H9 (cell line): ENCODE results near the gene ANKRD39. TPM values are rescaled to one million over a fixed set of nuclear protein-coding genes. Genes with fewer than 3 reads are reported as not detected.

ENCODE experiments used
- DNase-seq: peaks from one replicate; pipeline ENCODE4 v3.0.0-alpha.2; 2017
- H2AFZ ChIP-seq: one replicate; pipeline ENCODE4 v1.6.1; 2013; ENCODE audit warnings: mild to moderate bottlenecking, low read length, control low read depth, moderate library complexity
- H2AK5ac ChIP-seq: 2 replicates; pipeline ENCODE4 v1.6.1; 2013; ENCODE audit warnings: low read length, control low read depth, mixed read lengths; ENCODE audit not compliant: insufficient read length
- H2BK120ac ChIP-seq: one replicate; pipeline ENCODE4 v1.6.1; 2013; ENCODE audit warnings: low read depth, mild to moderate bottlenecking, low read length, control low read depth, inconsistent platforms; ENCODE audit not compliant: poor library complexity, severe bottlenecking
- H2BK12ac ChIP-seq: 2 replicates; pipeline ENCODE4 v1.6.1; 2013; ENCODE audit warnings: low read length, control low read depth, mixed read lengths, low read depth; ENCODE audit not compliant: insufficient read length
- H2BK15ac ChIP-seq: 2 replicates; pipeline ENCODE4 v1.6.1; 2013; ENCODE audit warnings: low read depth, low read length, control low read depth
- H2BK20ac ChIP-seq: one replicate; pipeline ENCODE4 v1.6.1; 2013; ENCODE audit warnings: low read depth, mild to moderate bottlenecking, low read length, control low read depth, inconsistent platforms; ENCODE audit not compliant: poor library complexity, severe bottlenecking
- H2BK5ac ChIP-seq: 2 replicates; pipeline ENCODE4 v1.6.1; 2013; ENCODE audit warnings: low read length, control low read depth, mixed read lengths; ENCODE audit not compliant: insufficient read length
- H3K14ac ChIP-seq: 2 replicates; pipeline ENCODE4 v1.6.1; 2013; ENCODE audit warnings: low read length, control low read depth; ENCODE audit not compliant: insufficient read depth
- H3K18ac ChIP-seq: 2 replicates; pipeline ENCODE4 v1.6.1; 2013; ENCODE audit warnings: low read depth, mild to moderate bottlenecking, mixed read lengths, low read length, control low read depth; ENCODE audit not compliant: insufficient read length
- H3K23ac ChIP-seq: 2 replicates; pipeline ENCODE4 v1.6.1; 2013; ENCODE audit warnings: low read length, control low read depth, mixed read lengths, low read depth; ENCODE audit not compliant: insufficient read length
- H3K23me2 ChIP-seq: 2 replicates; pipeline ENCODE4 v1.6.1; 2013; ENCODE audit warnings: low read depth, mild to moderate bottlenecking, mixed read lengths, low read length, control low read depth; ENCODE audit not compliant: insufficient read length, poor library complexity, severe bottlenecking
- H3K27ac ChIP-seq: 2 replicates; pipeline ENCODE4 v1.5.1; 2013; ENCODE audit warnings: low read length, control low read depth, mixed read lengths, low read depth; ENCODE audit not compliant: insufficient read length
- H3K27me3 ChIP-seq: 2 replicates; pipeline ENCODE4 v1.6.1; 2013; ENCODE audit warnings: low read length, control low read depth, inconsistent platforms; ENCODE audit not compliant: insufficient read depth
- H3K4ac ChIP-seq: 2 replicates; pipeline ENCODE4 v1.6.1; 2013; ENCODE audit warnings: low read depth, mild to moderate bottlenecking, control low read depth, inconsistent platforms, low read length, moderate library complexity
- H3K4me1 ChIP-seq: 2 replicates; pipeline ENCODE4 v1.6.1; 2013; ENCODE audit warnings: low read length, control low read depth, inconsistent platforms; ENCODE audit not compliant: insufficient read depth
- H3K4me2 ChIP-seq: 2 replicates; pipeline ENCODE4 v1.6.1; 2013; ENCODE audit warnings: low read length, control low read depth, mixed read lengths; ENCODE audit not compliant: insufficient read length, insufficient read depth
- H3K56ac ChIP-seq: 2 replicates; pipeline ENCODE4 v1.6.1; 2013; ENCODE audit warnings: low read depth, mild to moderate bottlenecking, mixed read lengths, low read length, control low read depth; ENCODE audit not compliant: insufficient read length
- H3K79me1 ChIP-seq: 2 replicates; pipeline ENCODE4 v1.6.1; 2013; ENCODE audit warnings: low read depth, mild to moderate bottlenecking, moderate library complexity, low read length, control low read depth, inconsistent platforms; ENCODE audit not compliant: insufficient read depth, poor library complexity, severe bottlenecking
- H3K79me2 ChIP-seq: 2 replicates; pipeline ENCODE4 v1.6.1; 2013; ENCODE audit warnings: low read length, control low read depth, inconsistent platforms; ENCODE audit not compliant: insufficient read depth
- H3K9ac ChIP-seq: 2 replicates; pipeline ENCODE4 v1.6.1; 2013; ENCODE audit warnings: low read length, control low read depth, mixed read lengths; ENCODE audit not compliant: insufficient read length; ENCODE audit errors: extremely low read depth
- H3K9me3 ChIP-seq: one replicate; pipeline ENCODE4 v1.6.1; 2013; ENCODE audit warnings: low read depth, low read length, inconsistent platforms; ENCODE audit not compliant: control insufficient read depth
- H3T11ph ChIP-seq: one replicate; pipeline ENCODE4 v1.6.1; 2013; ENCODE audit warnings: mild to moderate bottlenecking, low read length, control low read depth, inconsistent platforms
- H4K20me1 ChIP-seq: one replicate; pipeline ENCODE4 v1.6.1; 2013; ENCODE audit not compliant: control insufficient read depth, insufficient read length, insufficient read depth
- H4K5ac ChIP-seq: 2 replicates; pipeline ENCODE4 v1.6.1; 2013; ENCODE audit warnings: low read depth, mild to moderate bottlenecking, mixed read lengths, low read length, control low read depth; ENCODE audit not compliant: insufficient read length
- H4K8ac ChIP-seq: replicated peaks from 2 replicates; pipeline ENCODE4 v1.6.1; 2013; ENCODE audit warnings: low read length, control low read depth, mixed read lengths, low read depth; ENCODE audit not compliant: insufficient read length
- H4K91ac ChIP-seq: 2 replicates; pipeline ENCODE4 v1.6.1; 2013; ENCODE audit warnings: low read depth, mild to moderate bottlenecking, moderate library complexity, mixed read lengths, low read length, control low read depth; ENCODE audit not compliant: insufficient read length
- H3K27ac Mint-ChIP-seq, 3 experiments: 2 replicates in 2 of 3; 3 replicates in 1 of 3; pipeline ENCODE4 v1.8.0; 2020 to 2021; ENCODE audit warnings: mixed read lengths in 3 of 3, mild to moderate bottlenecking in 1 of 3, moderate library complexity in 1 of 3
- H3K27me3 Mint-ChIP-seq: 2 replicates; pipeline ENCODE4 v1.8.0; 2021; ENCODE audit warnings: low read depth, mild to moderate bottlenecking, moderate library complexity, mixed read lengths
- H3K36me3 Mint-ChIP-seq, 3 experiments: 2 replicates in 2 of 3; 3 replicates in 1 of 3; pipeline ENCODE4 v1.8.0; 2020 to 2021; ENCODE audit warnings: low read depth in 3 of 3, mixed read lengths in 3 of 3; ENCODE audit not compliant: insufficient read depth in 1 of 3
- H3K4me1 Mint-ChIP-seq, 2 experiments: 2 replicates each; pipeline ENCODE4 v1.8.0; 2020; ENCODE audit warnings: mixed read lengths in 2 of 2
- H3K4me3 Mint-ChIP-seq, 2 experiments: 2 replicates in 1 of 2; 3 replicates in 1 of 2; pipeline ENCODE4 v1.8.0; 2020 to 2021; ENCODE audit warnings: mild to moderate bottlenecking in 2 of 2, mixed read lengths in 2 of 2, moderate library complexity in 1 of 2
- H3K9me3 Mint-ChIP-seq, 2 experiments: 2 replicates in 1 of 2; 3 replicates in 1 of 2; pipeline ENCODE4 v1.8.0; 2020; ENCODE audit warnings: mild to moderate bottlenecking in 2 of 2, mixed read lengths in 2 of 2, moderate library complexity in 1 of 2
- CTCF ChIP-seq: fragments of 200-600 bp; sonication (generic); conservative IDR thresholded peaks from 3 replicates; pipeline ENCODE4 v1.8.0; 2021; ENCODE audit warnings: antibody characterized with exemption, mild to moderate bottlenecking
- WGBS: extraction: QIAGEN DNeasy Blood & Tissue Kit; methylation state at CpG from one replicate; pipeline ENCODE4 v1.1.7; 2013; ENCODE audit warnings: missing lambda C conversion rate, low lambda C conversion rate, mixed read lengths; ENCODE audit not compliant: insufficient read length; ENCODE audit errors: extremely low coverage; 5-methylcytosine and 5-hydroxymethylcytosine counted together
- total RNA-seq: library from RNA; stranded (reverse); gene quantifications from 2 replicates; pipeline ENCODE4 v1.2.1, GENCODE V29; 2021

ANKRD39 gene
- total RNA-seq, 1 experiment from 2014 or later: 13.0 TPM

DNA sequence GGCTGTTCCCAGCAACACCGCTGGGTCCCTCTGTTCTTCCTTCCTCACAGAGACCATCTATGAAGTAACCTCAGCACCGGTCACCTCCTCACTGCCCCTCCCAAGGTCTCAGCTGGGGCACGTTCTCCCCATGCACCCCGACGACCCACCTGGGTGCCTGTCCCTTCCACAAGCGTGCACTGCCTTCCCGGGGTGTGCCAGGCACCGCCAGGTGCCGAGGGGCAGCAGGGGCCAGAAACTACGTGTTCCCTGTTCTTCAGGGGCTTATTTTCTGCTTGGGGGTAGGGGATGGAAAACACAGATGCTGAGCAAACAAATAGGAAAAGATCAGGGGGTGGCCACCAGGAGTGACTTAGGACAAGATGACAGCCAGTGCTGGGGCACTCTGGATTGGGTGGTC, 42.4 kb upstream of the ANKRD39 start:
- Histone ChIP-seq H2BK5ac (no peak overlapping the region), H3K4ac (no peak overlapping the region), H3K27ac (no peak overlapping the region), H3K79me1 (no peaks in the 10 kb centered on the region), H3K18ac (no peak overlapping the region), H3K9me3 (no peaks in the 10 kb centered on the region), H2AK5ac (no peak overlapping the region), H3K79me2 (no peaks in the 10 kb centered on the region), H3K56ac (no peak overlapping the region), H3T11ph (no peak overlapping the region), H4K20me1 (no peaks in the 10 kb centered on the region), H3K23me2 (no peaks in the 10 kb centered on the region), H2BK120ac (no peak overlapping the region), H2BK15ac (no peak overlapping the region), H4K8ac (no peak overlapping the region), H3K14ac (peak overlapping the region; percentile 40), H3K23ac (no peak overlapping the region), H3K4me2 (no peak overlapping the region), H3K4me1 (peaks cover 4% of the 10 kb centered on the region; the same call in 1 of the 2 replicates), H3K27me3 (no peaks in the 10 kb centered on the region), H4K5ac (no peak overlapping the region), H3K9ac (no peak overlapping the region), H2BK20ac (no peak overlapping the region), H4K91ac (no peak overlapping the region), H2AFZ (no peak overlapping the region), H2BK12ac (no peak overlapping the region)
- no CpG with 5 or more reads among the region's 10 CpGs for WGBS
- peak overlapping the region in 1 of 3 experiments; percentile 75; a peak in 2 of 7 replicates for H3K27ac Mint-ChIP-seq
- no peak for DNase-seq
- H3K27me3 Mint-ChIP-seq: peaks cover 2% of the 10 kb centered on the region; the same call in 1 of the 2 replicates
- H3K4me1 Mint-ChIP-seq: peaks cover 13 to 14% of the 10 kb centered on the region in 2 experiments
- H3K36me3 Mint-ChIP-seq: no peaks in the 10 kb centered on the region
- no peak overlapping the region for H3K4me3 Mint-ChIP-seq
- no peaks in the 10 kb centered on the region for H3K9me3 Mint-ChIP-seq
- TF ChIP-seq CTCF: no peak
